ENCODE data around the gene IGIP. TPM values are rescaled to one million over a fixed set of nuclear protein-coding genes. Genes with fewer than 3 reads are reported as not detected.

IGIP gene
- polyA plus RNA-seq, 1 donor (not counting 4 experiments of a cell fraction or from before 2014, with no cell fraction given) = 1.5 TPM

GRCh38 chr5:140150201-140150600 is 24.5 kb downstream of the IGIP start:
- dilution Hi-C loops (cut with MboI; ENCODE audit: extremely low pct_ligation_motif_present, low sequenced_read_pairs) = loop anchor here (25.0 kb wide), 1 partner anchor 88 kb away; no protein-coding TSS in a partner anchor

GRCh38 chr5:140151144-140152021 is 25.6 kb downstream of the IGIP start:
- no peaks in the 10 kb centered on the region for H4K20me1 ChIP-seq (ENCODE audit: control insufficient read depth, extremely low read depth, insufficient read depth, low read length)
- dilution Hi-C loops (cut with MboI; ENCODE audit: extremely low pct_ligation_motif_present, low sequenced_read_pairs) = loop anchor here (25.0 kb wide), 1 partner anchor 89 kb away; no protein-coding TSS in a partner anchor
- FAIRE-seq = no peak

More at GRCh38 chr5:140150201-140150600, 24.5 kb downstream of the IGIP start:
- no peaks in the 10 kb centered on the region for H3K27me3 ChIP-seq (ENCODE audit: control insufficient read depth, extremely low read depth, insufficient read depth, low read length)
- peaks cover 11% of the 10 kb centered on the region for H3K4me1 ChIP-seq (ENCODE audit: control insufficient read depth, extremely low read depth, insufficient read depth, low read length)
- H3K9ac ChIP-seq (ENCODE audit: control insufficient read depth, extremely low read depth, insufficient read depth, low read length) = no peak overlapping the region
- TF ChIP-seq EZH2 (IDR thresholded peaks at IDR 0.05; ENCODE audit: low read length) (no peak), CTCF (optimal IDR thresholded peaks at IDR 0.05 in 1 of 3, IDR thresholded peaks at IDR 0.05 in 1 of 3, conservative IDR thresholded peaks at IDR 0.05 in 1 of 3; ENCODE audit: extremely low read depth in 1 of 3, insufficient read depth in 2 of 3, low read length in 3 of 3) (no peak)
- H4K20me1 ChIP-seq (ENCODE audit: control insufficient read depth, extremely low read depth, insufficient read depth, low read length) = no peaks in the 10 kb centered on the region
- H3K4me2 ChIP-seq (ENCODE audit: control insufficient read depth, extremely low read depth, insufficient read depth, low read depth, low read length) = no peak overlapping the region
- H3K79me2 ChIP-seq (ENCODE audit: control insufficient read depth, insufficient read depth, low read length) = no peaks in the 10 kb centered on the region
- no peak overlapping the region for H2AFZ ChIP-seq (ENCODE audit: control insufficient read depth, low read length)
- DNase-seq (ENCODE audit: low read depth, low spot score) = no peak
- no peak overlapping the region for H3K4me3 ChIP-seq (ENCODE audit: control insufficient read depth in 2 of 3, extremely low read depth in 1 of 3, insufficient read depth in 2 of 3, low read depth in 1 of 3, low read length in 3 of 3)
- H3K9me1 ChIP-seq (ENCODE audit: control insufficient read depth, extremely low read depth, insufficient read depth, low read length) = no peaks in the 10 kb centered on the region
- H3K27ac ChIP-seq (ENCODE audit: control insufficient read depth, insufficient read depth, low read length) = no peak overlapping the region
- FAIRE-seq = no peak
- H3K9me3 ChIP-seq (ENCODE audit: control insufficient read depth, low read depth, low read length) = no peaks in the 10 kb centered on the region
- H3K36me3 ChIP-seq (ENCODE audit: control insufficient read depth in 2 of 2, extremely low read depth in 1 of 2, insufficient read depth in 2 of 2, low read length in 2 of 2) = no peaks in the 10 kb centered on the region

More at GRCh38 chr5:140151144-140152021, 25.6 kb downstream of the IGIP start:
- Histone ChIP-seq H3K4me2 (ENCODE audit: control insufficient read depth, extremely low read depth, insufficient read depth, low read depth, low read length) (no peak overlapping the region), H3K79me2 (ENCODE audit: control insufficient read depth, insufficient read depth, low read length) (no peaks in the 10 kb centered on the region), H3K4me1 (ENCODE audit: control insufficient read depth, extremely low read depth, insufficient read depth, low read length) (peaks cover 3% of the 10 kb centered on the region), H3K4me3 (ENCODE audit: control insufficient read depth in 2 of 3, extremely low read depth in 1 of 3, insufficient read depth in 2 of 3, low read depth in 1 of 3, low read length in 3 of 3) (no peak overlapping the region), H3K9me3 (ENCODE audit: control insufficient read depth, low read depth, low read length) (no peaks in the 10 kb centered on the region), H2AFZ (ENCODE audit: control insufficient read depth, low read length) (no peak overlapping the region), H3K27ac (ENCODE audit: control insufficient read depth, insufficient read depth, low read length) (no peak overlapping the region), H3K27me3 (ENCODE audit: control insufficient read depth, extremely low read depth, insufficient read depth, low read length) (no peaks in the 10 kb centered on the region), H3K9me1 (ENCODE audit: control insufficient read depth, extremely low read depth, insufficient read depth, low read length) (no peaks in the 10 kb centered on the region), H3K36me3 (ENCODE audit: control insufficient read depth in 2 of 2, extremely low read depth in 1 of 2, insufficient read depth in 2 of 2, low read length in 2 of 2) (no peaks in the 10 kb centered on the region), H3K9ac (ENCODE audit: control insufficient read depth, extremely low read depth, insufficient read depth, low read length) (no peak overlapping the region)
- no peak for DNase-seq (ENCODE audit: low read depth, low spot score)
- TF ChIP-seq CTCF (optimal IDR thresholded peaks at IDR 0.05 in 1 of 3, IDR thresholded peaks at IDR 0.05 in 1 of 3, conservative IDR thresholded peaks at IDR 0.05 in 1 of 3; ENCODE audit: extremely low read depth in 1 of 3, insufficient read depth in 2 of 3, low read length in 3 of 3) = no peak
- no peak for TF ChIP-seq EZH2 (IDR thresholded peaks at IDR 0.05; ENCODE audit: low read length)
